NCI-H2081 treated with DMSO at 0.1 percent for 48 hours (cell line): ENCODE measurements around the gene NR5A1.

ENCODE experiments used
- DNase-seq: peaks from one replicate; lab custom pipeline; 2025; lab: John Stamatoyannopoulos, UW

Gene NR5A1

DNA sequence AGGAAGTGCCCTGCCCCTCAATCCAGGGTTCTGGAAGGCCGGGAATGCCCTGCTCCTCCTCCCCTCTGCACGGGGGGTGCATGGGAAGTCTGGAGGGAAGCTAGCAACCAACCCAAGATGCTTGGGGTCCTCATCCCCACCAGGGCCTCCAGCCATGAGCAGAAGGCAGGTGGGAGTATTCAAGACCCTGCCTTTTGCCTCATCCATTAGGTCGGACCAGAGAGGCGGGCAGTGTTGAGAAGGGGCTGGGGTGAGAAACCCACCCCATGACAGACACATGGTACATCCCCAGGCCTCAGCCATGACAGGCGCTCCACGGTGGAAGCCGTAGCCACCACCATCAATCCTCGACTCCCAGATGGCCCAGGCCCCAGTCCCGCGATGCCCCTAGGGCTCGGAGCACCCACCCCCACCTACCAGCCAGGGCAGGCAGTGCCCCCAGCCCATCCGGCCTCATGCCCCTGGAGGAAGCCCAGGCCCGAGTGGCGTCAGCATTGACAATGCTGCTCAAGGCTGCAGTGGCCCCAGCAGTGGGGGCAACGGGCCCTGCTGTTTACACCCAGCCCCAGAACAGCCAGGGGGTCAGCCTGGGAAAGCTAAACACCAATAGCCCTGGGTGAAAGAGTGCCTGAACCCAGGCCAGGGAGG lies 8.6 kb downstream of the NR5A1 start:
- DNase-seq, result no peak

DNA sequence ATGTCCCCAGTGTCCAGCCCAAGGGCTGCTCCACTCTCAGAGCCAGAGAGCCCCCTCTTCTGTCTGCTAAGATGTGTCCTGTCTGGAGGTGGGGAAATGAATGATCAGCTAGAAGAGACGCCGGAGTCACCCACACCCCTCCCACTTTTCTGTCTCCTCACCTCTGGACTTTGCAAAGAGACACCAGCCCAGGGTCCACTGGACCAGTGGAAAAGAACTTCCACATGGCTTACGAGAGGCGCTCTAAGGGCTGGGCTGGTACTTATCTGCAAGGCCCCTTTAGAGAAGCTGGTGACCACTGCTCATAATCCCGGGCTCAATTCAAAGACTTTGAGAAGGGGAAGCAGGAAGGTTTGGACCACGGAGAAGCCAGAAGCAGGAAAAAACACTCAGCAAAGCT lies 9.2 kb downstream of the NR5A1 start:
- DNase-seq, result no peak

DNA sequence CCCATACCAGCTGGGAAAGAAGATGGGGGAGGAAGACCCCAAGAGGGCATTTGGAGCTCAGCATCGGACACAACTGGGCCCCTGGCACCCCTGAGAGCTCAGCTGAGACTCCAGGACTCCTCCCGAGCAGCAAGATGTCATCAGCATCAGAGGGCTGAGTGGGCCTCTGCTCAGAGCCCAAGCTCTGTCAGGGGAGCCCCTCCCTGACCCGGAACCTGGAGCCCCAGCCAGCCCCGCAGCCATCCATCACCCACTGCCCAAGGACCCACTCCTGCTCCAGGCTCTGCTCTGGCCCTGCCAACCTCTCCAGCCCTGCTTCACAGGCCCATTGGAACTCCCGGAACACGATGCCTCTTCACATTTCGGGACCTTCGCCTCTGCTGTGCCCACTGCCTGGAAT lies 9.8 kb downstream of the NR5A1 start:
- no peak for DNase-seq

DNA sequence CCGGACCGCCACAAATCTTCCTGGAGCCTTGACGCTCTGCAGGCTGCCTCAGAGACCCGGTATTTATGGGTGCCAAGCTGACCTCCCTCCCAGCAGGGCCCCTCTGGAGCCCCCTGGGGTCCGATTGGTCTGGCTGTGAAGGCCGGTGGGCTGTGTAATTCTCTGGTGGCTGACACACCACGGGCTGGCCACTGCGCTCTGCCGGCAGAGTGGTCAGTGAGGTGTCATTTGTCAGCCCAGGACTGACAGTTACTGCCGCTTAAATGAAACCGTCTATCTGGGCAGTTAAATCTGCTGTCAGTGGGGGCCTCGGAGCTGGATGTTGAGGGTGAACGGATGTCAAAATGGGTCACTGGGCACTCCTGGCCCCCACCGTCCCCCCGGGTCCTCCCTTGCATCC lies 10.7 kb downstream of the NR5A1 start:
- no peak for DNase-seq

DNA sequence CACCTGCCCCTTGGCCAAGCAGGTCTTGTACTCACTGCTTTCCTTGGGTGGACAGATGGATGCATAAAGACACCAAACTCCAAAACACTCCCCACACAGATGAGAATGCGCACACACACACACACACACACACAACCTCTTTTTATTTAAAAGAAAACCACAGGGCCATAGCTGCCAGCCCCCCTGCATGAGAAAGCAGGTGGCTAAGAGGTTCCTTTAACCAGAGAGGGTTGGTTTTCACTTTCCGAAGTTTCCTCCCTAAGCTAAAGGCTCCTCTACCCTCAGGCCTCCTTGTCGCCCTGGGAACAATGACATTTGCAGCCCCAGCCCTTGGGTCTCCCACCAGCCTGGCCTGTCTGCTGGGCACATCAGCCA lies 11.1 kb downstream of the NR5A1 start:
- no peak for DNase-seq

DNA sequence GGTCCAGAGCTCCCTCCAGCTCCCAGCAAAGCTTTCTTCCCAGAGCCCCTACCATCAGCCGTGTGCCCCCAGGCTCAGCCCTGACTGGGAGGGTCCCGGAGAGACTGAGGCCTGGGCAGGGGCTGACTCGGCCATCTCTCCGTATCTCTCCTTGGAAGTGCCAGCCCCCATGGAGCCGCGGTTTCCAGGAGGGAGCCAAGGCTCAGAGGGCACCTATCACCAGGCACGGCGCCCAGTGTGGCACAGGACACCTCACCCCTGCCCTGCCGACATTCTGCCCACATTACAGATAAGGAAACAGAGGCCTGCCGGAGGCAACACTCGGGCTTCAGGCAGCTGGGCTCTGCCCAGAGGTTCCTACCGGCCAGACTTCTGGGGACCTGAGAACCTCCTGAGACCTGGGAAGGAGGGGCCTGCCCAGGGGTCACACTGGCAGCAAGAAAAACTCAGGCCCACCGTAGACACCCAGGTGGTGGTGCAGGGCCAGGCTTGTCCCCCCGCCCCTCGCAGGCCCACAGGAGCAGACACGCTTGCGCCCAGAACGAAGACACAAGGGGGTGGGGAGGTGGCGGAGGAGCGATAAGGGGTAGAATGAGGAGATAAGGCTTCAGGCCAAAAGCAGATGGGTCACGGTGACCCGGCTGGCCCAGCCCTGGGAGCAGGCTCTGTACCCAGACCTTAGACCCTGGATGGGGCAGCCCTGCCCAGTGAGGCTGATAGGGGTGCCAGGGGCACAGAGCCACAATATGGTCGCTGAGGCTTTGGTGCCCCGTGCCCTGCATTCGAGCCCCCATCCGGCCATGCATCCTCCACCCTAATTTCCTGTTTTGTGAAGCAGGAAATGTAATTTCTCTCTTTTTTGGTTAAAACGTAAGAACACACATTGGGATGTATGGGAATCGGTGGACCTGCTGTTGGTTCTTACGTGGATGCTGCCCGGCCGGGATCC lies 11.8 kb downstream of the NR5A1 start:
- DNase-seq, result no peak

DNA sequence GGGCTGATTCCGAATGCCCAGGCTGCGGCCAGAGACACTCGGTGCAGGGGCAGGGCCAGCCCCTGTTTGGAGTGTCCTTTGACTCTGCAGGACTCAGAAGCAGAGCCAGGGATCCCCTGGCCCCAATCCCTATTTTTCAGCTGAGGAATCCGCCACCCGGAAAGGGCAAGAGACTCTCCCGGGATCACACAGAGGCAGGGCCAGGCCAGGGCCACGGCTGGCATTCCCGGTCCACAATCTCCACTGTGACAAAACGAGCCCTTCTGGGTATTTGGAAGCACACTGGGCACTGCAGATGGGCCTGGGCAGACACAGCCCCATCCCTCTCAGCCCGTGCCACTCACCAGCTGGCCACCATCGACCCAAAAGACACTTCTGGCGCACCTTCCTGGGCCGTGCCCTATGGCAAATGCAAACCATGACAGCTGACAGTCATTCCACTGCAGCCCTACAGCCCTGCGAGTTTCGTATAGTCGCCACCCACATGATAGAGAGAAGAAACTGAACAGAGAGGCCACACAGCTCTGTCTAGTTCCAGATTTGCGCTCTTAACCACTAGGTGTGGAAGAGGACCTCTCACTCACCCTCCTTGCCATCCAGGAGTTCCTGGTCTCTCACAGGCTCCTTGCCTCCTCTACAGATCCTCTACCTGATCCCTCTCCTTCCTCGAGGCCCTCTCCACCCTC lies 13.3 kb downstream of the NR5A1 start:
- no peak for DNase-seq

DNA sequence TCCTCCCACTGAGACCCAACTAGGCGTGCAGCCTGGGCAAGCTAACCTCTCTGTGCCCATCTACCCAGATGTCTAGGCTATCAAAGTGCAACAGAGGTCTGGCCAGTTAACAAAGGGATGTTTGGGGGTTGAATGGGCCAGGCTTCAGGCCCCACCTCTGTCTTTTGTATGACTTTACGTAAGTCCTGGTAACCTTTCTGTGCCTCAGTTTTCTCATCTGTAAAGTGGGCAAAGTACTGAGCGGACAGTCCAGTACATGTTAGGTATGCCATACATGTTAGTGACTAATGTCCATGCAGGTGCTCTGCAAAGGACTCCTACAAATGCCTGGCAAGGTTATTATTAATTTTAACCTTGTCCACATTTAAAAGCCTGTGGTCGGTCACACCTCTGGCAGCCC lies 14.0 kb downstream of the NR5A1 start:
- no peak for DNase-seq

DNA sequence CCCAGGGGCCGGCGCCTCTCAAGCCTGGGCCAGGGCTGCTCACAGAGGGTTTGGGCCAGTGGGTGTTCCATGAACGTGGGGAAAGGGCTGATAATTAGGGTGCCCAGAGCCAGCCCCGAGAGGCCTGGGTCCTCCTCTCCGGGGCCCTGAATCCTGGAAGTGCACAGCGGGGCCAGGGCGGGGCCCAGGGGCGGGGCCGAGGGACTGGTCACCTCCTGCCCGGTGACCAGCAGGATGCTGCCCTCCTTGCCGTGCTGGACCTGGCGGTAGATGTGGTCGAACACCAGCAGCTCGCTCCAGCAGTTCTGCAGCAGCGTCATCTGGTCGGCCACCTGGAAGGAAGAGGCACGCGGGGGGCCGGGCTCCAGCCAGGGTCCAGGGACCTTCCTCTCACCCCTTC lies 14.4 kb downstream of the NR5A1 start:
- no peak for DNase-seq

DNA sequence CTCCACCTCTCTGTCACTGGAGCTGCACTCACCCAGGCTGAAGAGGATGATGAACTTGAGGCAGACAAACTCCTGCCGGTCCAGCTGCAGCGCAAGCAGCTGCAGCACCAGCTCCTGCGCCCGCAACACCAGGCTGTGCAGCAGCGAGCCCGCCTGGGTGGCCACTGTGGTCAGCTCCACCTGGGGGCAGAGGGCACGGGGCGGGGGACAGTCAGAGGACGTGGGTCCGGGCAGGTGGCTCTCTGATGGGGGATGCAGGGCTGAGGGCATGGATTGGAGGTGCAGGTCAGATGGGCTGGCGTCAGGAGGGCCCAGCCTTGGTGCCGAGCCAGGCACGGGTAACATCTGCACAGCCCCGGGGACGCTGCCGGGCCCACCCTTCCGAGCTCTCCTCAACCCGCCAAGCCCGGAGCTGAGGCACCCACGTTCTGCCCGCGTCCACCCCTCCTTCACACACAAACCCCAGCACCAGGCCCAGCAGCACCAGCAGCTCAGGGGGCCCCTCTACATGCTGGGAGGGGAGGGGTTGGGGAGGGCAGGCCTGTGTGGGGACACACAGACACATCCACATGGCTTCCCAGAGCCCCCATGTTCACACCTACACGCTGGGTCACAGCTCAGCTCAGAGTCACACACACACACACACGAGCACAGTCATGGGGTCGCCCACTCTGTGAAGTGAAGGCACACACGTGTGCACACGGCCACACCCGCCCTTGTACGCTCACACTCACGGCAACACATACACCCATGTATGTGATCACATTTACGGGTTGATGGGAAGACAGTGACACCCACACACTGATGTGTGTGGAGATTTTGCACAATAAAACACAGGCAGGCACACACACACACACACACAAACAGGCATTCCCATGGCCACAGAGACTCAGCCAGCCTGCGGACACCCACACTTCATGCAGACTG lies 15.9 kb downstream of the NR5A1 start:
- no peak for DNase-seq

DNA sequence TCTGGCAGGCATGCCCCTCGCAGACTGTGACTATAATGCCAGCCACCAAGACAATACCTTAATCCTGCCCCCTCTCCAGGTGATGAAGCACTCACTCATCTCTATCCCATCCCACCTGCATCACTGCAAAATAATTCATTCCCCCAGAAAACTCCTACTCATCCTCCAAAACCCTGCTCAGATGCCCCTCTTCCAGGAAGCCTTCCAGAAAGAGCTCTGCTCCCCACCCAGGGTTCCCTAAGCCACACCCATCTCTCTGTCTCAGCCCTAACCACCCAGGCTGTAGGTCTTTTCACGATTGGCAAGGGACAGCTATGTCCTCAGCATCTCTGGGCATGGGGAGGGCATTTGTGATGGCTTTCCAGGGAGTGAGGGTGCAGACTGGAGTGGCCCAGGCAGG lies 17.2 kb downstream of the NR5A1 start:
- no peak for DNase-seq

DNA sequence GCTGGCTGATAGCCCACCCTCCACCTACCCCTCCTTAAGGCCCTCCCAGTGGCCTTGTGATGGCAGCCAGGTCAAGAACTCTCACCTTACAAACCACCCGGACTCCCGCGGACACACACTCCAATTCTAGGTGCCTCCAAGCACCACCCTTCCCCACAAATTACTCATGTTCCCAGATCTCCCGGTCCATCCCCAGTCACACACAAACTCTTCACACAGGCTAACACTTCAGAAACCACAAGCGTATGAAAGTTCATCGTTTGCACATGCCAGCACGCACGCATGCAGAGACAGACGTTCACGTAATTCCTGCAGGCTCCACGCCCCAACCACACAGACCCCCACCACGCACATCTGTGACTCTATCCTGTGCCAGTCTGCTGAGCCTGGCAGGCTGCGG lies 18.0 kb downstream of the NR5A1 start:
- DNase-seq, result no peak

DNA sequence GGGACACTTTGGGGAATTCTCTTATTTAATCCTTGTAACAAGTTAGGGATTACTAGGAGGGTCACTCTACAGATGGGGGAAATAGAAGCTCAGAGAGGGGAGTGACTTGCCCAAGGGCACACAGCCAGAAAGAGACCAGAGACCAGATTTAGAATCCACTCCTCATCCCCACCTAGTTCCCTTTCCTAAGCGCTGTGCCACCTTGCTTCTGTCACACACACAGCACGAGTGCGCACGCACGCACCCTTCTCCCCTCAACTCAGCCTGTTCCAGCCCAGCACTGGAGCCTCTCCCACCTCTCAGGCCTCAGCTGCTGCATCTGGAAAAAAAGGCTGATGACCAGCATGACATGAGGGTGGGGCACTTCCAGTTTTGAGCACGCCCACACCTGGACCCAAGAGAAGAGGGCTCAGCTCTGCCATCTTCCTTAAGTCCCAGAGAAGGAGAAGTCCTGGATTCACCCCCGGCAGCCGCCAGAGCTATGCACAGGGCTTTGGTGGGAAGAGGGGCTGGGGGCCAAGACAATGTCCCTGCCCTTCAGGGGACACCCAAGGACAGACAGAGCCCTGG lies 18.5 kb downstream of the NR5A1 start:
- no peak for DNase-seq

DNA sequence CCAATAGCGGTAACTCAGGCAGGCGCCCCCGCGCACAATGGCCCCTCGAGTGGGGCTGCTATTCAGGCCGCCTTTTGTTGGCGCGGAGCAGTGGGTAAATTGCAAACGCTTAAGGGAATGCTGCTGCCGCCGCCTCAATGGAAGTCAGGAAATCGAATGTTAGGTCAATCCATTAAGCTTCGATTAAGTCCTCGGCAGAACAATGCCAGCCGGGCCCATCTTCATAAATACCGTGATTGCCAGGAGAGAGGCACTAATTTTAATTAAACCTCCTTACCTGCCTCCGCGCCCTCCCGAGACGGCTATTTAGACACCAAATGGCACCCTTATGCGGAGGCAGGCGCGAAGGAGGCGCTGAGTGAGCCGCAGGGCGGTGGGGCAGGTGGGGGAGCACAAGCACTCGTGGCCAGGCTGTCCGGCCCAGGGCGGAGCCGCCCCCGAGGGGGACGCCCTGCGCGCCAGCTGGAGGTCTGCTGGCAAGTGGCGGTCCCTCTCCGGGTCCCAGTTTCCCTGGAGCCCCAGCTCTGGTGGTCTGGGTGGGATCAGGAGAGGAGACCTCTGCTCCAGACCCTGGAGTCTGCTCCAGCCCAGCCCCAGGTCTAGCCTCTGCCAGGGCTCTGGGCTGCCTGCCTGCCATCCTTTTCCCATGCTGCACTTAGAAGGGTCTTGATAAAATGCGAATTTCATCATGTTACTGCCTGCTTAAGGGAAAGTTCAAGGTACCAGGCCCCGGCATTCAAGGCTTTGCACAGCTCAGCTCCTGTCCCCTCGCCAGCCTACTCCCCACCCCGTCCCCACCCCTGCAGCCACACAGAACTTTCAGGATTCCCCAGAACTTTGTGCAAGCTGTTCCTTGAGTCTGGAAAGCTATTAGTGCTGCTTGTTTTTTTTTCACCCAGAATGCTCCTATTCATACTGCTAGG lies 19.7 kb downstream of the NR5A1 start:
- DNase-seq, result no peak

DNA sequence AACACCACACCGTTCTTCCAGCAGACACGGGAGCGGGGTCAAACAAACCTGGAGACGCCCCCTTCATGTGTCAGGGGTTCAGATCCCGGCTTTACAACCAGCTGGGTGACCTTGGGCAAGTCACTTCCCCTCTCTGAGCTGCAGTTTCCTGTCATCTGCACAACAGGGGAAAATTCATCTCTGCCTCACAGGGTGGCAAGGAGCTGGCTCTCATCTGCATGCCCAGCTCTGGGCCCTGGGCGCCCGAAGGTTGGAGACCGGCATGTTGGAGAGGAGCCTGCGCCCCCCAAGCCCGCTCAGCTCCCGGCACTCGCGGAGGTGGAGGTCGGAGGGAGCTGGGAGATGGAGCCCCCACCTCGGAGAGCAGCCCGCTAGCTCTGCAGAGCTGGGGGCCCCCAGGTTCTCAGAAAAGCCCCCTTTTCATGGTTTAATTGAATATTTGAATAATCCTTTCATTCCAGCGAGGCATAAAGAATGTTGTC lies 20.4 kb downstream of the NR5A1 start:
- no peak for DNase-seq

DNA sequence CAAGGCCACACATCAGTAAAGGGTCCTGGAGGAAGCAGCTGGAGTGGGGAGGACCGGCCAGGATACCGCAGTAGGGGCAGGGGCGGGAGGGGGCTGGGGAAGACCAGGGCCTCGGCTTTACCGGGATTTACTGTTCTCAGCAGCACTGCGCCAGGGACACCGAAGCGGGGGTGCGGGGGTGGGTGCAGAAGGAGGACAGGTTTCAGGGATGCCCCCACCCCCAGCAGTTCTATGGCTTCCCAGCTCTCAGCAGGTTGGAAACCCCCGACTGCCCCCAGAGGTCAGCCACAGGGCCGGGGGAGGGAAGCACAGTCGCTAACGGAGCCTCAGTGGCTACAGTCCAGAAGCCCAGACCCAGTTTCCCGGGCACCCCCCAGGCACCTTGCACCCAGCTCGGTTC lies 21.3 kb downstream of the NR5A1 start:
- DNase-seq, result no peak

DNA sequence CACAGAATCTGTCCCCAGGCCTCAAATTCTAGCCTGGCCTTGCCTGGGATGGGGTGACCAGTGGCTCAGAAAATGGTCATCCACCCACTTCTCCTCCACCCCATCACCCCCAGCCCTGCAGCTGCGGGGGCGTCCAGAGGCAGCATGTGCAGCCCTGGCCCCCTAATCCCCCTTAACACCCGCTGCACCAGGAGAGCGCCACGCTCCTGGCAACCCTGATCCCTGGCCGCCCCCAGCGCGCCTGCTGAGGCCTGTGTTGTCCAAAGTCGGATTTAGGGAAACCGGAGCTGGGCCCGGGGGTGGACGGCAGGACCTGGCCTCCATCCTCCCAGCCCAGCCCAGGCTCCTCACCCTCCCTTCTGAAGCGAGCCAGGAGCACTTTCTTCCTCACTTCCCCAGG lies 22.0 kb downstream of the NR5A1 start:
- no peak for DNase-seq

DNA sequence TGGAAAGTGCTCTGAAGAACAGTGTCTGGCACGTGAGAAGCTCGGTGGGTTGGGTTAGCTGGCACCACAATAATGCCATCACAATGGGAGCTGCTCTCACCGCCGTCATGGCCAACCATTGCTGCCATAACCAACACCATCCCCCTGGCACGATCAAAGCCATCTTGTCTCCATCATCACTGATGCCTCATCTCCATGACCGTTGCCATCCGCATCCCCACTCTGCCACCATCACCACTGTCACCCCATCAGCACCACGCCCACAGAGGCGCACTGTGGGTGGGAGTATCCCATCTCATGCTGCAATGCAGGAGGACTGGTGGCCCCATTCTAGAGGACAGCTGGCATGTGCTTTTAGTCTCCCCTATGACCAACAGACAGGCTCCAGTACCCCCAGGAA lies 23.7 kb downstream of the NR5A1 start:
- no peak for DNase-seq

DNA sequence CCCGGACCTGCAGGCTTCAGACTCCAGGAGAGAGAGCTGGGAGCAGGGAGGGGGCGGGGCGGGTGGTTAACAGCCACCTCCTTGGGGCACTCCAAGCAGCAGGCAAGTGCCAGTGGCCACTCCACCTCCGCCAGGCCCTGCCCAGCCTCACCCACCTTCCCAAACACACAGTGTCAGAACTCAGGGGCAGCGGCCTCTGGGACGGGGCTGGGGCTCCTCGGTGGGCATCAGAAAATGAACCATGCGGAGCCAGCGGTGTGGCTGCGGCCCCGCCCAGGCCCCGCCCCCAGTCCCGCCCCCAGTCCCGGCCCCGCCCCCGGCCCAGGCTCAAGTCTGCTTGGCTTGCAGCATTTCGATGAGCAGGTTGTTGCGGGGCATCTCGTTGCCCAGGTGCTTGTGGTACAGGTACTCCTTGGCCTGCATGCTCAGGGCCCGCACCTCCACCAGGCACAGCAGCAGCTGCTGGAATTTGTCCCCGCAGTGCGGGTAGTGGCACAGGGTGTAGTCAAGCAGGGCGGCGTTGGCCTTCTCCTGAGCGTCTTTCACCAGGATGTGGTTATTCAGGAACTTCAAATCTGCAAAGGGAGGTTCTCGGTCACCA lies 24.7 kb downstream of the NR5A1 start:
- DNase-seq, result no peak

DNA sequence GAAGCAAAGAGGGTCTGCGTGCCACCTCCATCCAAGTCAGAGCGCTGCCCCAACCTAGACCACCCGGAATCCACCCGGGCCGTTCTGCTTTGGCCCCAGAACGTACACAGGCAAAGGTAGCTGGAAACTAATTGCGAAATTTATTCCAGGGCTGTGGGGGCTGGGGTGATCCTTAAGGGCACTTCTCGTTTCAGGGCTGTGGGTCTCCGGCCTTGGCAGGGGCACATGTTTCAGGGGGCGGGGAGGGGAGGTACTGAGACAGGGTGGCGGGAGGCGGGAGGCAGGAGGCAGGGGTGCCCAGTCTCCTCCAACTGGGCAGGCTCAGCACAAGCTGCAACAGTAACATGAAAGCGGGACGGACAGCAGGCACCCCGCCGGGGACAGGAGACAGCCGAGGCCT lies 26.1 kb downstream of the NR5A1 start:
- DNase-seq, result no peak
